ENCODE measurements around the gene RHOXF2.
"Not testable (repeated sequence)": the region's sequence is repeated elsewhere in the genome, so short reads cannot be mapped to it uniquely, and the experiment has no call there.

The RHOXF2 gene

GRCh38 chrX:120140293-120140981, 18.0 kb upstream of the RHOXF2 start:
- peaks cover 2 to 14% (median 9%) of the 10 kb centered on the region in 5 donors for H3K4me1 ChIP-seq (ENCODE audit: control insufficient read depth in 5 of 5, insufficient read depth in 5 of 5, low read length in 5 of 5)
- H3K27ac ChIP-seq (ENCODE audit: low read depth, low read length): no peak overlapping the region
- H3K4me3 ChIP-seq (ENCODE audit: low read depth in 1 of 5, low read length in 5 of 5): no peak overlapping the region
- H3K36me3 ChIP-seq (ENCODE audit: control insufficient read depth in 5 of 5, insufficient read depth in 5 of 5, low read length in 5 of 5): no peaks in the 10 kb centered on the region
- no peaks in the 10 kb centered on the region for H3K9me3 ChIP-seq (ENCODE audit: control insufficient read depth in 5 of 5, low read length in 5 of 5)
- H3K27me3 ChIP-seq (ENCODE audit: control insufficient read depth in 5 of 5, insufficient read depth in 4 of 5, low read length in 5 of 5): no peaks in the 10 kb centered on the region
- no peak overlapping the region for H3K9ac ChIP-seq (ENCODE audit: low read length in 5 of 5)

GRCh38 chrX:120144178-120144844, 14.1 kb upstream of the RHOXF2 start:
- Histone ChIP-seq H3K4me3 (ENCODE audit: low read depth in 1 of 5, low read length in 5 of 5) (peak overlapping the region; percentile 30 to 50 (median 40)), H3K9ac (ENCODE audit: low read length in 5 of 5) (peak overlapping the region in 4 of 5 donors; percentile 57 to 76 (median 67)), H3K27ac (ENCODE audit: low read depth, low read length) (peak overlapping the region; percentile 66)

GRCh38 chrX:120145295-120145925, 13.0 kb upstream of the RHOXF2 start:
- Histone ChIP-seq H3K27me3 (ENCODE audit: control insufficient read depth in 5 of 5, insufficient read depth in 4 of 5, low read length in 5 of 5) (no peaks in the 10 kb centered on the region), H3K4me3 (ENCODE audit: low read depth in 1 of 5, low read length in 5 of 5) (no peak overlapping the region), H3K9me3 (ENCODE audit: control insufficient read depth in 5 of 5, low read length in 5 of 5) (no peaks in the 10 kb centered on the region), H3K4me1 (ENCODE audit: control insufficient read depth in 5 of 5, insufficient read depth in 5 of 5, low read length in 5 of 5) (peaks cover 2 to 12% (median 5%) of the 10 kb centered on the region in 5 donors), H3K36me3 (ENCODE audit: control insufficient read depth in 5 of 5, insufficient read depth in 5 of 5, low read length in 5 of 5) (no peaks in the 10 kb centered on the region), H3K9ac (ENCODE audit: low read length in 5 of 5) (no peak overlapping the region), H3K27ac (ENCODE audit: low read depth, low read length) (peak overlapping the region; percentile 66)

More at GRCh38 chrX:120144178-120144844, 14.1 kb upstream of the RHOXF2 start:
- H3K27me3 ChIP-seq (ENCODE audit: control insufficient read depth in 5 of 5, insufficient read depth in 4 of 5, low read length in 5 of 5): no peaks in the 10 kb centered on the region
- peaks cover 2 to 12% (median 5%) of the 10 kb centered on the region in 5 donors for H3K4me1 ChIP-seq (ENCODE audit: control insufficient read depth in 5 of 5, insufficient read depth in 5 of 5, low read length in 5 of 5)
- no peaks in the 10 kb centered on the region for H3K9me3 ChIP-seq (ENCODE audit: control insufficient read depth in 5 of 5, low read length in 5 of 5)
- H3K36me3 ChIP-seq (ENCODE audit: control insufficient read depth in 5 of 5, insufficient read depth in 5 of 5, low read length in 5 of 5): no peaks in the 10 kb centered on the region

GRCh38 chrX:120146323-120146722, 12.1 kb upstream of the RHOXF2 start:
- not testable (repeated sequence) for H3K27ac ChIP-seq (ENCODE audit: low read depth, low read length); H3K9ac ChIP-seq (ENCODE audit: low read length in 5 of 5); H3K36me3 ChIP-seq (ENCODE audit: control insufficient read depth in 5 of 5, insufficient read depth in 5 of 5, low read length in 5 of 5); H3K9me3 ChIP-seq (ENCODE audit: control insufficient read depth in 5 of 5, low read length in 5 of 5); H3K27me3 ChIP-seq (ENCODE audit: control insufficient read depth in 5 of 5, insufficient read depth in 4 of 5, low read length in 5 of 5); H3K4me3 ChIP-seq (ENCODE audit: low read depth in 1 of 5, low read length in 5 of 5)
- H3K4me1 ChIP-seq (ENCODE audit: control insufficient read depth in 5 of 5, insufficient read depth in 5 of 5, low read length in 5 of 5): peaks cover 2 to 12% (median 5%) of the 10 kb centered on the region in 5 donors

GRCh38 chrX:120147537-120147936, 10.9 kb upstream of the RHOXF2 start:
- Histone ChIP-seq H3K9ac (ENCODE audit: low read length in 5 of 5) (no peak overlapping the region), H3K4me1 (ENCODE audit: control insufficient read depth in 5 of 5, insufficient read depth in 5 of 5, low read length in 5 of 5) (peaks cover 2 to 12% (median 5%) of the 10 kb centered on the region in 5 donors), H3K27me3 (ENCODE audit: control insufficient read depth in 5 of 5, insufficient read depth in 4 of 5, low read length in 5 of 5) (no peaks in the 10 kb centered on the region), H3K36me3 (ENCODE audit: control insufficient read depth in 5 of 5, insufficient read depth in 5 of 5, low read length in 5 of 5) (no peaks in the 10 kb centered on the region), H3K27ac (ENCODE audit: low read depth, low read length) (no peak overlapping the region), H3K4me3 (ENCODE audit: low read depth in 1 of 5, low read length in 5 of 5) (no peak overlapping the region), H3K9me3 (ENCODE audit: control insufficient read depth in 5 of 5, low read length in 5 of 5) (no peaks in the 10 kb centered on the region)

- not testable (repeated sequence) for H3K4me3 ChIP-seq (ENCODE audit: low read depth in 1 of 5, low read length in 5 of 5); H3K4me1 ChIP-seq (ENCODE audit: control insufficient read depth in 5 of 5, insufficient read depth in 5 of 5, low read length in 5 of 5); H3K27ac ChIP-seq (ENCODE audit: low read depth, low read length); H3K9me3 ChIP-seq (ENCODE audit: control insufficient read depth in 5 of 5, low read length in 5 of 5); H3K9ac ChIP-seq (ENCODE audit: low read length in 5 of 5); H3K36me3 ChIP-seq (ENCODE audit: control insufficient read depth in 5 of 5, insufficient read depth in 5 of 5, low read length in 5 of 5); H3K27me3 ChIP-seq (ENCODE audit: control insufficient read depth in 5 of 5, insufficient read depth in 4 of 5, low read length in 5 of 5)
Measured at GRCh38 chrX:120150109-120150744, 8.2 kb upstream of the RHOXF2 start.

- not testable (repeated sequence) for H3K4me1 ChIP-seq (ENCODE audit: control insufficient read depth in 5 of 5, insufficient read depth in 5 of 5, low read length in 5 of 5); H3K27me3 ChIP-seq (ENCODE audit: control insufficient read depth in 5 of 5, insufficient read depth in 4 of 5, low read length in 5 of 5); H3K36me3 ChIP-seq (ENCODE audit: control insufficient read depth in 5 of 5, insufficient read depth in 5 of 5, low read length in 5 of 5); H3K4me3 ChIP-seq (ENCODE audit: low read depth in 1 of 5, low read length in 5 of 5); H3K9me3 ChIP-seq (ENCODE audit: control insufficient read depth in 5 of 5, low read length in 5 of 5); H3K27ac ChIP-seq (ENCODE audit: low read depth, low read length); H3K9ac ChIP-seq (ENCODE audit: low read length in 5 of 5)
Measured at GRCh38 chrX:120159086-120159485, 673 bp downstream of the RHOXF2 start.

GRCh38 chrX:120193254-120193653, 34.8 kb downstream of the RHOXF2 start:
- not testable (repeated sequence) for H3K27me3 ChIP-seq (ENCODE audit: control insufficient read depth in 5 of 5, insufficient read depth in 4 of 5, low read length in 5 of 5); H3K9ac ChIP-seq (ENCODE audit: low read length in 5 of 5); H3K36me3 ChIP-seq (ENCODE audit: control insufficient read depth in 5 of 5, insufficient read depth in 5 of 5, low read length in 5 of 5); H3K4me3 ChIP-seq (ENCODE audit: low read depth in 1 of 5, low read length in 5 of 5); H3K4me1 ChIP-seq (ENCODE audit: control insufficient read depth in 5 of 5, insufficient read depth in 5 of 5, low read length in 5 of 5); H3K9me3 ChIP-seq (ENCODE audit: control insufficient read depth in 5 of 5, low read length in 5 of 5); H3K27ac ChIP-seq (ENCODE audit: low read depth, low read length)

- H3K9ac ChIP-seq (ENCODE audit: low read length in 5 of 5); H3K4me1 ChIP-seq (ENCODE audit: control insufficient read depth in 5 of 5, insufficient read depth in 5 of 5, low read length in 5 of 5); H3K4me3 ChIP-seq (ENCODE audit: low read depth in 1 of 5, low read length in 5 of 5); H3K27me3 ChIP-seq (ENCODE audit: control insufficient read depth in 5 of 5, insufficient read depth in 4 of 5, low read length in 5 of 5); H3K27ac ChIP-seq (ENCODE audit: low read depth, low read length); H3K9me3 ChIP-seq (ENCODE audit: control insufficient read depth in 5 of 5, low read length in 5 of 5); H3K36me3 ChIP-seq (ENCODE audit: control insufficient read depth in 5 of 5, insufficient read depth in 5 of 5, low read length in 5 of 5): not testable (repeated sequence)
Measured at GRCh38 chrX:120193720-120194119, 35.3 kb downstream of the RHOXF2 start.

- not testable (repeated sequence) for H3K9me3 ChIP-seq (ENCODE audit: control insufficient read depth in 5 of 5, low read length in 5 of 5); H3K9ac ChIP-seq (ENCODE audit: low read length in 5 of 5); H3K36me3 ChIP-seq (ENCODE audit: control insufficient read depth in 5 of 5, insufficient read depth in 5 of 5, low read length in 5 of 5); H3K4me3 ChIP-seq (ENCODE audit: low read depth in 1 of 5, low read length in 5 of 5); H3K4me1 ChIP-seq (ENCODE audit: control insufficient read depth in 5 of 5, insufficient read depth in 5 of 5, low read length in 5 of 5); H3K27me3 ChIP-seq (ENCODE audit: control insufficient read depth in 5 of 5, insufficient read depth in 4 of 5, low read length in 5 of 5); H3K27ac ChIP-seq (ENCODE audit: low read depth, low read length)
Measured at GRCh38 chrX:120195786-120196185, 37.4 kb downstream of the RHOXF2 start.

All from subcutaneous abdominal adipose tissue (tissue), 5 donors.